Left colon (tissue), 2 donors: ENCODE results near the gene PWWP3B. TPM values are rescaled to one million over a fixed set of nuclear protein-coding genes. Genes with fewer than 3 reads are reported as not detected.
A peak's percentile ranks its signal among the peaks of the same experiment; 100 is the strongest.
"Not testable (repeated sequence)": the region's sequence is repeated elsewhere in the genome, so short reads cannot be mapped to it uniquely, and the experiment has no call there.

Source experiments
- ATAC-seq: fragments of 200-7000 bp; cut with Tn5 transposase; one replicate; pipeline ENCODE4 v1.9.1; 2020; ENCODE audit warnings: mild to moderate bottlenecking, moderate library complexity
- DNase-seq, 2 donors: peaks; one replicate each; pipeline ENCODE4 v3.0.0-alpha.2; 2020
- intact Hi-C, 2 donors: fragments of 100-400 bp; cut with DNase I in 1 of 2; cut with micrococcal nuclease in 1 of 2; formaldehyde crosslinking; loops; one replicate each; pipeline versions ENCODE4 v1.11.2 to v1.14.0; 2022; cut with DNase I, micrococcal nuclease
- long read RNA-seq: library from polyadenylated mRNA; unstranded; transcript quantifications from one replicate; pipeline ENCODE4 v2.0.0, GENCODE V29; 2021
- total RNA-seq, 2 donors: library from RNA; stranded (reverse); fragmentation: NEBNext Ultra II Directional; extraction: Animal tissue kit (Norgen Biotek cat#: 25700); gene quantifications; one replicate each; pipeline ENCODE4 v1.2.1, GENCODE V29; 2021
- donor health status: DM: no; HTN: no; CAD: no.
- donor health status: DM: yes; HTN: yes; CAD: no.

The PWWP3B gene
- total RNA-seq = under 1 TPM; 0.18 to 0.25 TPM
- long read RNA-seq = 0 reads

DNA sequence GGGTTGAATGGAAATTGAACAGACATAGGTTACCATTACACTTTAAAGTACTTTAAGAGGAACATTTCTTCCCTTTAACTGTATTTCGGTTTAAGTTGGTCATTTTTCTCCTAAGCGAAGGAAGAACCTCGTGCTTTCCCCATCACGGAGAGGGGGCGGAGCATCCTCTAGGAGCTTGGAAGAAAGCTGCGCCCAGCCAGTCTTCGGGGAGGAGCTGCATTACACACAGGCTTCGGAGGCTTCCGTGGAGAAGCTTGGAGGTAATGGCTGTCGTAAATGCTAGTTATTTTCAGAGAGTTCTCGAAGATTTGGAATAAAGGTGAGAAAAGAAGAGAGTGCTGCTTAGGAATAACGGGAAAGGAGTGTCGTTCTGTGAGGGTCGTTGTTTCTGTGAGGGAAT, at the start of gene PWWP3B:
PWWP3B (plus strand) TSS at position 199 of the 400 bp plus-strand sequence. CDS start 37,128 bp downstream, outside the sequence.
- intact Hi-C loops = no loop called here
- peak in 1 of 2 donors; percentile 48 for DNase-seq
- peak; percentile 80 for ATAC-seq

DNA sequence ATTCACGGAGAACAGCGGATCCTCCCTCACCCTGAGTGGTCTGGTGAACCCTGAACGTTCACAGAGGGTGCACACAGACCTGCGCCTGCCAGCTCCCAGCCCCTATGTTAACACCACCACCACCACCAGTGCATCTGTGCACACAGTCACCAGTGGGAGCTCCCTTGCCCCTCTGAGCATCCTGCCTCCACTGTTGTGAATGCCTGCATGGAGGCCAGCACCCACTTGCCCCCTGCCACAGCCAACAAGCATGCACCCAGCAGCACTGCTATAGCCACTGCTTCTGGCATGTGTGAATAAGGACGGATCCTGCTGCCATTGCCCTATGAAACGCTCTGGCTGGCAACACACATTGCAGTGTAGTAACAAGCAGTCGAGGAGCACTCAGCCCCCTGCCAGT, 29.1 kb upstream of the PWWP3B start:
- ATAC-seq = no peak
- intact Hi-C loops = no loop called here
- no peak for DNase-seq

- intact Hi-C loops = no loop called here
- ATAC-seq (no peak), DNase-seq (no peak)
Observed at GRCh38 chrX:106144755-106145639, 23.1 kb upstream of the PWWP3B start.

- DNase-seq (no peak), ATAC-seq (no peak)
- intact Hi-C loops = no loop called here
Observed at GRCh38 chrX:106150701-106151100, 17.4 kb upstream of the PWWP3B start.

DNA sequence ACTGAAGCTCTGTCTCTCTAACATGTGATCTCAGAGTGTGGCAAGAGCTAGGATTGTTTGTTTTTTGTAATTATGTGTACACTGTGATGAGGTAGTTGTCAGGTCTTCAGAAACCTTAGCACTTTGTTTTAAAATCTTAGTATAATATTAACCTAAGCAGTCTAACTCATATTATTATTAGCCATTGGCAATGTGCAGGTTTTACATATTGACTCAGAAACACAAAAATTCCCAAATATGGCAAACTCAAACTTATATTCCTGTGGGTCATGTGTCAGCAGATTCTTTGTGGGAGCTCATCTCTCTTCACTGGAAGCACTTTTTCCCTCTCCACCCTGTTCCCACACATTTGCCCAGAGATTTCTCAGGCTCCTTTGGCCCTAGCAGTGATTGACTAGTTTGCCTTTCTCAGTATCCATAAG, 8.2 kb upstream of the PWWP3B start:
- intact Hi-C loops = no loop called here
- DNase-seq (no peak), ATAC-seq (no peak)

DNA sequence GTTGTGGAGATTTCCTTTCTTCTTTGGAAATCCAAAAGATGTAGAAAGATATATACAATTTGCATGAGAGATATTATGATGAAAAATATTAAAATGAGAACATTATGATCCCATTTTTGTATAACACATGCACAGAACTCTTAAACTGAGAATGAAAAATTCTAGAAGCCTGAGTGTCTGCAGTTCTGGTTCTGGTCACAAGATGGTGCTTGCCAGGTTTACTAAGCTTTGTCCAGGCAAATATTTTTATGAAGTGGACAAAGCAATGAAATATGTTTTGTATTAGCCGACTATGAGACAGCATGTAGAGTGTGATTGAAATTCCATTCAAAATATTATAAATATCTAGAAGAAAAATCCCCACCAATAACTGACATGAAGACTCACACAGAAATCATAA, 2.2 kb downstream of the PWWP3B start:
- intact Hi-C loops = no loop called here
- DNase-seq (peak in 1 of 2 donors; percentile 5), ATAC-seq (no peak)

GRCh38 chrX:106171293-106171820, 3.3 kb downstream of the PWWP3B start:
- no peak for DNase-seq
- ATAC-seq = peak; percentile 59
- intact Hi-C loops = no loop called here

DNA sequence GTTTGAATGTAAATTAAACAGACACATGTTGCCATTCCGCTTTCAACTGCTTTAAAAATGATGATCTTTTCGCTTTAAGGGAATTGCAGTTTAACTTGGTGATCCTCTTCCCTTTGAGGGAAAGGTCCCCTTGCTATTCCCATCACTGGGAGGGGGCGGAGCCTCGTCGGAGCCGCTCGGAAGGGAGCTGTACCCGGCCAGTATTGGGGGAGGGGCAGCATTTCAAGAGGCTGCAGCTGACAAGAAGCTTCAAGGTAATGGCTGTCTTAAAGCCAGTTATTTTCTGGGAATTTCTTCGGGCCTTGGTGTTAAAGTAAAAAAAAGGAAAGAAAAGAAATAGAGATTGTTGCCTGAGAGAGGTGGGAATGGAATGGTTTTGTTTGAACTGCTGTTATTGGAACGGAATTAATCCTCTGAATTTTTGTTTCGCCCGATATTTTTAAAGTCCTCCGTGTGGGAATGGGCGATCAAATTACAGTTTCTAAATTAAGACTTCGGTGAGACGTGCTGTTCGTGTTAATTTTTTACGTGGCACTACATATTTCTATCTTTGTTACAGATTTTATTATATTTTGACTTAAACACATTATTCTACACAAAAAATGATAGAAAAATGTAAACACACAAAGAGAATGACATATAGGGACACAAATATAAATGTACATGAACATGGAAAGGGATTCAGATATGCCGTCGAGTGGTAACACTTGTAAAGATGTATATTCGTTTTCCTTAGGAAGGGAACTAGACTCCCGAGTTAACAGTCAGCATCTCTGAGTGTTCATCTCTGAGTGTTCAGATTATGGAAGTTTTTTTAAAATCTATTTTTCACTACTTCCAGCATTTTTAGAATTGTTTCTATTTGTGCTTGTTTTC, 9.2 kb downstream of the PWWP3B start:
- no peak for ATAC-seq
- no peak for DNase-seq
- intact Hi-C loops = no loop called here

DNA sequence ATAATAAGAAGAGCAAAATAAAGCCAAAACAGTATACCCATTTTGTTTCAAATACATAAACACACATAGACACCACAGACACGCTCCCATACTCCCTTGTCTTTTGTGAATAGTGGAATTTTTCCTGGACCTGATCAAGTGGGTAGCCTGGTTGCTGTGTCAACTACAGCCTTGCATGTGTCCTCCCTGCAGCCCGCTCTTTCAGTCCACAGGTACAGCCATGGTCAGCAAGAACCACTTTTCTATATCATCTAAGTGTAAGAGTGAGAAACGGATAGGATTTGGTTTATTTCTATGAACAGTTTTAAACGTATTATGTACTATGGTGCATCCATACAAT, 9.8 kb downstream of the PWWP3B start:
- no peak for DNase-seq
- intact Hi-C loops = no loop called here

GRCh38 chrX:106178826-106179225, 10.7 kb downstream of the PWWP3B start:
- DNase-seq (no peak), ATAC-seq (no peak)
- intact Hi-C loops = no loop called here

More for the DNA sequence above, 9.8 kb downstream of the PWWP3B start:
- ATAC-seq = no peak

- DNase-seq, intact Hi-C loops, ATAC-seq: not testable (repeated sequence)
Observed at GRCh38 chrX:106183685-106184084, 15.6 kb downstream of the PWWP3B start.

DNA sequence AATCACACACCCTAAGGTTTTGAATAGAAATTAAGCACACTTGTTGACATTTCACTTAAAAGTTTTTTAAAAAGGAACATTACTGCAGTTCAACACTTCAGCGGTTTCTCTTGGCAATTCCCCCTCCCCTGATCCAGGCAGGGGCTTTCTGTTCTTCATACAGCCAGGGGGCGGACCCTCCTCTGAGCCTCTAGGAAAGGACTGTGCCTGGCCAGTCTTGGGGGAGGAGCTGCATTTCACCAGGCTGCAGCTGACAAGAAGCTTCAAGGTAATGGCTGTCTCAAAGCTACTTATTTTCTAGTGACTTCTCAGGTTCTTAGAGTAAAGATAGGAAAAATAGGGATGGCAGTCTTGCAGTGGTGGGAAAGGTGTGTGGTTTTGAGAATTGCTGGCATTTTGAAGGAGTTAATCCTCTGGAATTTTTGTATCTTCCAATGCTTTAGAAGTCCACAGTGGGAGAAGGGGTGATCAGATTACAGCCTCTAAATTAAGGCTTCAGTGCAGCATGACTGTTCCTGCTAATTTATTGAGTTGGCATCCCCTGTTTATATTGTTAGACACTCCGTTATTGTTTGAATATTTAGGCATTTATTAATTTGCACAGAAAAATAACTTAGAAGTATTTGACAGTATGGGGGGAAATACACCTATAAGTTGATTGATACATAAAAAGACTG, 33.5 kb downstream of the PWWP3B start:
- intact Hi-C loops = no loop called here
- DNase-seq (no peak), ATAC-seq (no peak)

GRCh38 chrX:106203315-106203714, 35.2 kb downstream of the PWWP3B start:
- ATAC-seq (no peak), DNase-seq (no peak)
- intact Hi-C loops = no loop called here

GRCh38 chrX:106208154-106208553, 40.0 kb downstream of the PWWP3B start:
- intact Hi-C loops = no loop called here
- ATAC-seq = no peak
- no peak for DNase-seq

Other genes starting within 250 kb of the PWWP3B start
- gene SERPINA7, start 129.6 kb upstream of the PWWP3B start, total RNA-seq = not detected